ENCODE measurements around the gene MLLT10. TPM values are rescaled to one million over a fixed set of nuclear protein-coding genes. Genes with fewer than 3 reads are reported as not detected.

Gene MLLT10
- total and polyA plus RNA-seq, 2 of the 8 experiments (the other 6 are each of a cell fraction or from before 2014, with no cell fraction given): 53.1 to 62.1 TPM

GRCh38 chr10:21791276-21791675 is 257.2 kb downstream of the MLLT10 start (continued):
- TF ChIP-seq GABPA (IDR thresholded peaks at IDR 0.05; ENCODE audit: borderline replicate concordance, insufficient read depth, low read length) (no peak), MAFK (IDR thresholded peaks at IDR 0.05; ENCODE audit: low read depth, low read length) (no peak), KDM4A (IDR thresholded peaks at IDR 0.05; ENCODE audit: low read depth, low read length, severe bottlenecking) (no peak), CREB1 (IDR thresholded peaks at IDR 0.05) (no peak), SP1 (IDR thresholded peaks at IDR 0.05; ENCODE audit: low read depth, low read length) (no peak), MAX (IDR thresholded peaks at IDR 0.05) (no peak), E2F6 (IDR thresholded peaks at IDR 0.05) (no peak), BCL11A (IDR thresholded peaks at IDR 0.05; ENCODE audit: low read depth in 2 of 2, low read length in 2 of 2) (no peak), CHD1 (IDR thresholded peaks at IDR 0.05; ENCODE audit: low read depth, low read length) (no peak)

MicroRNA genes within 50 kb of the gene (microRNA counts, 767-probe panel; counts per million panel counts)
- microRNA hsa-miR-1915-3p: 879 counts per million, percentile 95 among the panel's probes with 10 or more counts

Small RNAs within 50 kb of the gene (microRNA-seq; reads per million reads assigned to microRNA genes)
- gene MIR1915 (ENCODE audit: borderline microRNAs expressed in 2 of 2, borderline number of aligned reads in 2 of 2, borderline replicate concordance in 1 of 2): 3.4 to 6.3 reads per million in 2 experiments

Small RNAs within 50 kb of the gene (small RNA-seq; reads per million reads assigned to genes)
- gene MIR1915 (ENCODE audit: insufficient read depth): 3.1 reads per million, percentile 39 among the genes with 10 or more reads in this experiment
- gene RN7SKP219 (ENCODE audit: insufficient read depth): not detected
- 0.51 reads per million for gene RNU6-1141P (ENCODE audit: insufficient read depth)
- gene RNU6-306P (ENCODE audit: insufficient read depth): not detected

Other genes starting within 250 kb of the MLLT10 start
- 8.0 and 8.2 TPM in 2 replicates for gene SKIDA1, start 8.6 kb upstream of the MLLT10 start, total RNA-seq (2021; fragmentation: NEBNext Ultra II Directional; extraction: Animal tissue kit (Norgen Biotek cat#: 25700))
- 1.5 and 2.2 TPM in 2 replicates for gene SKIDA1, start 8.6 kb upstream of the MLLT10 start, polyA plus RNA-seq (2011; rRNA removed)